ENCODE data around the gene ABTB2. TPM values are rescaled to one million over a fixed set of nuclear protein-coding genes. Genes with fewer than 3 reads are reported as not detected.
A peak's percentile ranks its signal among the peaks of the same experiment; 100 is the strongest.

The ABTB2 gene
- total RNA-seq, 1 donor from 2014 or later: 73.0 TPM

DNA sequence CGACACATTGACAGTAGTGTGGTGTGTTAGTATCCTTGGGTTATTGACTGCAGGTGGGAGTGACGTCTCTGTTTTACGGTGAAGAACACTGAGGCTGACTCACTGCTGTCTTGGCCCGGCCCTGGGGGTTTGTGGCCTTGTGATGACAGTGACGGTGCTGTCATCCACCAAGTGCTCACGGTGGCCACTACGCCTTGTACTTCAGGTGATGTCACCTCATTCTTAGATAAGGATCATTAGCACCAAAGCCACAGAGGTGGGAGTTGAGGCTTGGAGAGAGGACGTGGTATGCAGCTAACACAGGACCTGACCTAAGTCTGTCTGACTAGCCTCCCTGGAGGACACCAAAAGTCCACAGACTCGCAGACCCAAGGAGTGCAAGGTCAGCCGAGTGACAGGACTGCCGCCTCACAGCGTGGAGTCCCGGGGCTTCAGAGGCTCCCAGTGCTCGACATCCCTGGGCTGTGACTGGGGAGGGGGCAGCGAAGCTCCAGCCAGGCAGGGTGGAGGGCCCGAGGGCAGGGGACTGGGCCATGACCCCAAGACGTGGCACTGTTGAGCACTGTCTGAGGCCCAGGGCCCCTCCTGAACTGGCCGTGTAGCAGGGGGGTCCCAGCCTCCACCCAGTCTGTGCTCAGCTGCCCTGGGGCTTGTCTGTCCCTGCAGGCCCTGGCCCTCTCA, 195.9 kb downstream of the ABTB2 start:
- Mint-ChIP-seq H3K4me1 (peaks cover 5% of the 10 kb centered on the region), H3K9me3 (no peaks in the 10 kb centered on the region), H3K27me3 (no peaks in the 10 kb centered on the region), H3K27ac (no peak overlapping the region), H3K36me3 (ENCODE audit: low read depth) (peaks cover 86% of the 10 kb centered on the region), H3K4me3 (no peak overlapping the region)
- intact Hi-C loops (cut with micrococcal nuclease): no loop called here
- ATAC-seq (ENCODE audit: low read depth) (peak; percentile 76), DNase-seq (no peak)
- CTCF ChIA-PET: interaction anchor here (0.7 to 1.9 kb wide), 2 partner anchors 11 to 12 kb away, joined by 3 to 8 read pairs; no protein-coding TSS in a partner anchor
- TF ChIP-seq, protein P1, sequence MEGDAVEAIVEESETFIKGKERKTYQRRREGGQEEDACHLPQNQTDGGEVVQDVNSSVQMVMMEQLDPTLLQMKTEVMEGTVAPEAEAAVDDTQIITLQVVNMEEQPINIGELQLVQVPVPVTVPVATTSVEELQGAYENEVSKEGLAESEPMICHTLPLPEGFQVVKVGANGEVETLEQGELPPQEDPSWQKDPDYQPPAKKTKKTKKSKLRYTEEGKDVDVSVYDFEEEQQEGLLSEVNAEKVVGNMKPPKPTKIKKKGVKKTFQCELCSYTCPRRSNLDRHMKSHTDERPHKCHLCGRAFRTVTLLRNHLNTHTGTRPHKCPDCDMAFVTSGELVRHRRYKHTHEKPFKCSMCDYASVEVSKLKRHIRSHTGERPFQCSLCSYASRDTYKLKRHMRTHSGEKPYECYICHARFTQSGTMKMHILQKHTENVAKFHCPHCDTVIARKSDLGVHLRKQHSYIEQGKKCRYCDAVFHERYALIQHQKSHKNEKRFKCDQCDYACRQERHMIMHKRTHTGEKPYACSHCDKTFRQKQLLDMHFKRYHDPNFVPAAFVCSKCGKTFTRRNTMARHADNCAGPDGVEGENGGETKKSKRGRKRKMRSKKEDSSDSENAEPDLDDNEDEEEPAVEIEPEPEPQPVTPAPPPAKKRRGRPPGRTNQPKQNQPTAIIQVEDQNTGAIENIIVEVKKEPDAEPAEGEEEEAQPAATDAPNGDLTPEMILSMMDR (IDR thresholded peaks at IDR 0.05): no peak
- POLR2A ChIA-PET: interaction anchor here (0.9 to 1.1 kb wide), 2 partner anchors 57 to 196 kb away, joined by 4 read pairs; partner anchors contain the start of genes ABTB2 and NAT10

DNA sequence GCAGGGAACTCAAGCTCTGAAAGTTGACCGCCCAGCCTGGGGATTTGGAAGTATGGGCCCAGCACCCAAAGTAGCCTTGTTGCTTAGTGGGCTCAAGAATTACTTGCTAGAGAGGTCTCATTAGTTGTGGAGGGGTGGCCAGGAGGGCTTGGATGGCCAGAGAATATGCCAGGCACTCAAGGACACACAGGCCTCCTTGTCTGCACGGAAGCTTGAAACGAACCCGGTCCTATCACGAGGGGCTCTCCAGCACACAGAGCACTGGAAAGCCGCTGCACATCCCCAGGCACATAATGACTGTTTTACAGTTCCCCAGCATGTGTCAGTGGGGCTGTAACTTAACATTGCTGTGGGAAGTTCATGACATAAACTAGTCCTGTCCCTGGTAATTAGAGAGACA, 196.4 kb downstream of the ABTB2 start:
- Mint-ChIP-seq H3K4me3 (no peak overlapping the region), H3K9me3 (no peaks in the 10 kb centered on the region), H3K4me1 (peaks cover 5% of the 10 kb centered on the region), H3K36me3 (ENCODE audit: low read depth) (peaks cover 82% of the 10 kb centered on the region), H3K27ac (no peak overlapping the region), H3K27me3 (no peaks in the 10 kb centered on the region)
- intact Hi-C loops (cut with micrococcal nuclease): no loop called here
- DNase-seq: no peak
- no peak for ATAC-seq (ENCODE audit: low read depth)
- ChIA-PET CTCF (interaction anchor here (1.9 kb wide), 1 partner anchor 13 kb away, joined by 8 read pairs; no protein-coding TSS in a partner anchor), POLR2A (interaction anchor here (0.7 to 1.1 kb wide), 2 partner anchors 20 to 196 kb away, joined by 3 read pairs; partner anchors contain the start of gene ABTB2)
- TF ChIP-seq, protein P1 (IDR thresholded peaks at IDR 0.05): no peak

DNA sequence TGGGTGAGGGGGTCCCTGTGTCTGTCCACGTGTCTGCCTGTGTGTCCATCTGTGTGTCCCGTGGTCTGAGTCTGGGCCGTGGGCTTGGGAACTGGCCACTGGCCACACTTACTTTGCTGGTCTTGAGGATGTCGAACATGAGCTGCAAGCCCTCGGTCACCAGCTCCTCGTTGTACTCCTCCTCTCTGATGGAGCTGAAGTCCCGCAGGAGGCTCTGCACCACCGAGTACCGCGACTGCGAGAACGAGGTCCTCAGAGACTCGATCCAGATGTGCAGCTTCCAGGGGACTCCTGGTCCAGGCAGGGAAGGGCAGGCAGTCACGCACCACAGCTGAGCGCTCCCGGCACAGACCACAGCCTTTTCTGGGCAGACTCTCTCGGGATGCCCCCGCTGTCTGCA, 197.0 kb downstream of the ABTB2 start:
- H3K4me3 Mint-ChIP-seq: no peak overlapping the region
- CTCF ChIA-PET: interaction anchor here (1.9 kb wide), 1 partner anchor 14 kb away, joined by 8 read pairs; no protein-coding TSS in a partner anchor
- ATAC-seq (ENCODE audit: low read depth): no peak
- no peaks in the 10 kb centered on the region for H3K9me3 Mint-ChIP-seq
- H3K4me1 Mint-ChIP-seq: peaks cover 5% of the 10 kb centered on the region
- DNase-seq: no peak
- H3K27ac Mint-ChIP-seq: no peak overlapping the region
- TF ChIP-seq, protein P1 (IDR thresholded peaks at IDR 0.05): no peak
- peaks cover 80% of the 10 kb centered on the region for H3K36me3 Mint-ChIP-seq (ENCODE audit: low read depth)
- POLR2A ChIA-PET: interaction anchor here (0.7 to 1.1 kb wide), 2 partner anchors 21 to 197 kb away, joined by 3 read pairs; partner anchors contain the start of gene ABTB2
- intact Hi-C loops (cut with micrococcal nuclease): no loop called here
- no peaks in the 10 kb centered on the region for H3K27me3 Mint-ChIP-seq

DNA sequence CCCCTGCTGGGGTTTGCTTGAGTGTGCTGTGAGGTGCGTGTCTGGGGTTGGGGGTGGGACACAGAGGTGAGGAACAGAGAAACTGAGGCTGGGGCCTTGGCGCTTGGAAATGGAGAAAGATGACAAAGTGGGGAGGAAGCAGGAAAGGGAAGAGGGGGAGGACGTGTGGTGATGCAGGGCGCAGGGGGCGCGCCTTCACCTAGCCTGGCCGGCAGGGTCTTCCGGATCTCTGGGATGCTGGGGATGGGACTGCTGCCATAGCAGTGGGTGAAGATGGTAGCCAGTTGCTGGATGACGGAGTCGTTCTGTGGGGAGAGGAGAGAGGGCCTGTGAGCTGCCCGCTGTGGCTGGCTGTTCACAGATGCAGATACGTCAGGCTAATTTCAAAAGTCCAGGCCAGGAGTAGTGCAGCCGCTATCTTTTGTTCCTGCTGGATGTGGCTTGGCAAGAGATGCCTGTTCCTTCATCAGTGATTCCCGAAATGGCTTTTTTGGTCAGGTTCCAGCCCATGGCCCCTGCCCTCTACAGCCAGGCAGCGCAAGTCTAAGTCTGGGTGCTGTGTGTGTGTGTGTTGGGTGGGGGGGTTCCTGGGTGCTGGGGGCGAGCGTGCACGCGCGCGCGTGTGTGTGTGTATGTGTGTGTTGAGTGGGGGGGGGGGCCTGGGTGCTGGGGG, 197.6 kb downstream of the ABTB2 start:
- H3K9me3 Mint-ChIP-seq: no peaks in the 10 kb centered on the region
- POLR2A ChIA-PET: interaction anchor here (1.1 kb wide), 1 partner anchor 198 kb away, joined by 3 read pairs; the partner anchor contains the start of gene ABTB2
- peaks cover 76% of the 10 kb centered on the region for H3K36me3 Mint-ChIP-seq (ENCODE audit: low read depth)
- no peak overlapping the region for H3K27ac Mint-ChIP-seq
- ATAC-seq (ENCODE audit: low read depth) (no peak), DNase-seq (no peak)
- TF ChIP-seq, protein P1 (IDR thresholded peaks at IDR 0.05): no peak
- H3K4me3 Mint-ChIP-seq: no peak overlapping the region
- H3K4me1 Mint-ChIP-seq: peaks cover 5% of the 10 kb centered on the region
- H3K27me3 Mint-ChIP-seq: no peaks in the 10 kb centered on the region
- intact Hi-C loops (cut with micrococcal nuclease): no loop called here
- CTCF ChIA-PET: interaction anchor here (1.9 kb wide), 1 partner anchor 14 kb away, joined by 8 read pairs; no protein-coding TSS in a partner anchor

DNA sequence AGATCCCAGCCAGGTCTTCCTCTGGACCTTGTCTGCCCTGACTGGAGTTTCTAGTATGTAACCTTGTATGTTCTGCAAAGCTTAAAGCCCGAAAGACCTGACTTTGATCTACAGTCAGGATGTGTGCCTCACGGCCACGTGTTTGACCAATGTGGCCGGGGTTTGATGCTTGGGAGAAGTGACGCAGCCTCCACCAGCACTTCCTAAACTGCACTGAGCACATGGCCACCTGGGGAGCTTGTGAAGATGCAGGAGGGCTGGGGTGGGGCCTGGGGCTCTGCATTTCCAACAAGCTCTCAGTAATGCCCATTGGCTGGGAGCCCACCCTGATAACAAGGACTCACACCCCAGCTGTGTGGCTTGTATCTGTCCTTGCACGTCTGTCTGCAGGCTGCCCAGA, 199.1 kb downstream of the ABTB2 start:
- ChIA-PET CTCF (interaction anchor here (1.1 kb wide), 1 partner anchor 16 kb away, joined by 6 read pairs; no protein-coding TSS in a partner anchor), POLR2A (interaction anchor here (0.6 kb wide), 1 partner anchor 218 kb away, joined by 3 read pairs; no protein-coding TSS in a partner anchor)
- intact Hi-C loops (cut with micrococcal nuclease): no loop called here
- H3K27ac Mint-ChIP-seq: no peak overlapping the region
- no peak for ATAC-seq (ENCODE audit: low read depth)
- peaks cover 21% of the 10 kb centered on the region for H3K4me1 Mint-ChIP-seq
- DNase-seq: no peak
- H3K4me3 Mint-ChIP-seq: no peak overlapping the region
- peaks cover 72% of the 10 kb centered on the region for H3K36me3 Mint-ChIP-seq (ENCODE audit: low read depth)
- H3K27me3 Mint-ChIP-seq: no peaks in the 10 kb centered on the region
- TF ChIP-seq, protein P1 (IDR thresholded peaks at IDR 0.05): no peak
- no peaks in the 10 kb centered on the region for H3K9me3 Mint-ChIP-seq

Data from activated B cell treated with CpG ODN at 0.5 μM for 24 hours (primary cell).